Measurements from ENCODE around the gene KCNQ1.

- TF ChIP-seq POLR2AphosphoS5 (IDR thresholded peaks at IDR 0.05) = no peak
- no peak for TF ChIP-seq CTCF (IDR thresholded peaks at IDR 0.05)
- no peak for TF ChIP-seq EP300 (IDR thresholded peaks at IDR 0.05; ENCODE audit: low read depth)
These were observed 7.3 kb upstream of the KCNQ1 start for GRCh38 chr11:2437516-2437915.
